SK-N-DZ (cell line): ENCODE measurements around the gene H3-3A.
A peak's percentile ranks its signal among the peaks of the same experiment; 100 is the strongest.

Source experiments
- DNase-seq: peaks from one replicate; pipeline ENCODE4 v3.0.0-alpha.2; 2015; ENCODE audit warnings: low spot score

Gene H3-3A

DNA sequence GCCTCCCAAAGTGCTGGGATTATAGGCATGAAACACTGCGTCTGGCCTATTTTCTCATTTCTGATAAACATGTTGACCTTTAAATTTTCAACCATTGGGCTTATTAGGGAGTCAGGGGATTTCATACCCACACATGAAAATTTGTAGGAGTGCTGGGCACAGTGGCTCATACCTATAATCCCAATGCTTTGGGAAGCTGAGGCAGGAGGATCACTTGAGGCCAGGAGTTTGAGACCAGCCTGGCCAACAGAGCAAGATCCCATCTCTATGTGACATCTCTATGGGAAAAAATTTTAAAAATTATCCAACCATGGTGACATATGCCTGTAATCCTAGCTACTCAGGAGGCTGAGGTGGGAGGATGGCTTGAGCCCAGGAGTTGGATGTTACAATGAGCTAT is 10.5 kb upstream of the H3-3A start:
- DNase-seq, result no peak

DNA sequence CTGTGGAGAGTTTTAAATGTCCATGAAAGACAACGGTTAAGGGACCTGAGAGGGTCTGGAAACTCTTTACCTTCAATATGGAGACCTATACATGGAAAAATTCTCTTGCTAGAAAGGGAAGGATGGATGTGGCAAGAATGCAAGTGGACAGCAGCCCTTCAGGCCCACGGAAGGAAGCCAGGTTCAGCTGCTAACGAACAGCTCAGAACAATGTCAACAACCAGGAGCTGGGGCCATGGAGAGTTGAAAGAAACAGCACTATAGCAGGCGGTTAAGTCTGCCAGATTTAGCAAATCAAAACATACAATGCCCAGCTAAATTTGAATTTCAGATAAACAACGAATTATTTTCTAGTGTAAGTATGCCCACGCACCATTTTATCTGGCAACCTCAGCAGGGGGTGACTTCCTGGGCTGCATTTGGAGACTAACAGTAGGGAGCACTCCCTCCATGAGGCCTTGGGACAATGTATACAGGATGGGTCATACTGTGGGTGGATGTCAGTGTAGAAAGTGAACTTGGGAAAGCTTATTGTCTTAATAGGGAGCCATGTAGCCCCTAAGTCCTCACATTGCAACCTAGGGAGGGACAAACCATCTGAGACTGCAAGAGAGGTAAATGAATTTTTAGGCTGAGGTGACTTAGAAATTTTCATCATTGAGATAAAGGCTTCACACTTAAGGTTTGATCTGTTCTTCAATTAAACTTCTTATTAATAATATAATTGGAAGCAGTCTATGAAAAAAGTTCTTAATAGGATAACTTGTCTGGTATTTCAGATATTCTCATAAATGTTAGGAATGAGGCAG is 7.8 kb upstream of the H3-3A start:
- DNase-seq, result no peak

DNA sequence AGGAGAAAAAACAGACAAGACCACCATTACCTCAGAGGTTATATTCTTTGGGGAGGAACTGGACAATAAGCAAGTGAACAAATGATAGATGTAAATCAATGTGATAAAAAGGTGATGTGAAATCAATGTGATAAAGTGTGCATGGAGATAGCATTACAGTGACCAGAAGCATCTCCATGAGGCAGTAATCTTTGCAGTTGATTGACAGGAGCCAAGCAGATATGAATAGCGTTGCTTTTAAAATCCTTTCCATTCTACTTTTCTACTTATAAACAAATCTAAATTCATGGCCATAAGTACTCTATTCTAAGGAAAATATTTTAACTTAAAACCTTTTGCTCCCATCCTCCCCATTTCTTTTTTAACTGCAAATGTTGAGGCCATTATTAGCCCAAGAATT is 2.8 kb upstream of the H3-3A start:
- no peak for DNase-seq

DNA sequence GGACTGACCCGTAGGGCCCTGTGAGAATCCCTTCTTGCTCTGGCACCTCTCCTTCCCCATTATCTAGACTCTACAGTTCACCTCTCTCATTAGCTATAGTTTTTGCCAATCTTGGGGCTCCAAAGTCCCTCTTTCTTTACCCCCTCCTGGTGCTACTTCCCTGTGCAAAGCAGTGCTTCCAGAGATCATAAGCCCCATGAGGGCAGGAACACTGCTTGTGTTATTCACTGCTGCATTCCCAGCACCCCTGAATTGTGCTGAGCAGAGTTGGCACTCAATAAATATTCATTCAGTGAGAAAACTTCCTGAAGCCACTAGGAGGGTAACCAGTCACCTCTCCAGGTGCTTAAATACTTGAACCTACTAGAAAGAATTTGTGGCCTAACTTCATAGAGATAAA is 2.1 kb upstream of the H3-3A start:
- no peak for DNase-seq

DNA sequence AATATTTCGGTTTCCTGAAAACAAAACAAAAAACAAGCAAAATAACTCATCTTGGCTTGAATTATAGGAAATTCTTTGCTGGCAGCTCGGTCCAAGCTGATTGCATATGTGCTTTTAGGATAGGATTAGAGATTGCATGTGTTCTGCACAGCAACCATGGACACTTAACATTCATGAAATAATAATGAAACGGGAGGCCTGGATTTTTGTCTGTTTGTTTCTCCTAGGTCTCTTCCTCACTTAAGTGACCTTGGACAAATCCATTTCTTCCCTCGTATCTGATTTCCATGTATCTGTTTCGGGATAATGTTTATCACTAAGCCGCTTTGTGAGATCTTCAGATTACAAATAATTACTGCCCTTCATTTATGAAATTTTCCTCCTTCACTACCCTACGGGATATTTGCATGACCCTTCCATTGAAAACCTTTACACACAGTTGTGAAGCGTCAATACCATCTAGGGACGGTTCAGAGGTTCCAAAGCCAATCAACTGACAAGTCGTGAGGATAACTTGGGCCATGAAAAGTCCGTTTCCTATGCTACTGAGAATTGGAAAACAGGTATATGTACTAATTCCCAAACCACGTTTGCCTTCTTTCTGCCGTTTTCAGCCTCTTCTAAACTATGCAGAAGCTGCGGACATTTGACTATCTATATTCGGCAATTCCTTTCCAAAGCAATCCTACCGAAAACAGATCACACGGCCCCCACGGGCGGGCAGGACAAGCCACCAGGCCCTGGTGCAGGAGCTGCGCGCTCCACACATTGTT is 1.3 kb upstream of the H3-3A start:
- peak; percentile 57 for DNase-seq

DNA sequence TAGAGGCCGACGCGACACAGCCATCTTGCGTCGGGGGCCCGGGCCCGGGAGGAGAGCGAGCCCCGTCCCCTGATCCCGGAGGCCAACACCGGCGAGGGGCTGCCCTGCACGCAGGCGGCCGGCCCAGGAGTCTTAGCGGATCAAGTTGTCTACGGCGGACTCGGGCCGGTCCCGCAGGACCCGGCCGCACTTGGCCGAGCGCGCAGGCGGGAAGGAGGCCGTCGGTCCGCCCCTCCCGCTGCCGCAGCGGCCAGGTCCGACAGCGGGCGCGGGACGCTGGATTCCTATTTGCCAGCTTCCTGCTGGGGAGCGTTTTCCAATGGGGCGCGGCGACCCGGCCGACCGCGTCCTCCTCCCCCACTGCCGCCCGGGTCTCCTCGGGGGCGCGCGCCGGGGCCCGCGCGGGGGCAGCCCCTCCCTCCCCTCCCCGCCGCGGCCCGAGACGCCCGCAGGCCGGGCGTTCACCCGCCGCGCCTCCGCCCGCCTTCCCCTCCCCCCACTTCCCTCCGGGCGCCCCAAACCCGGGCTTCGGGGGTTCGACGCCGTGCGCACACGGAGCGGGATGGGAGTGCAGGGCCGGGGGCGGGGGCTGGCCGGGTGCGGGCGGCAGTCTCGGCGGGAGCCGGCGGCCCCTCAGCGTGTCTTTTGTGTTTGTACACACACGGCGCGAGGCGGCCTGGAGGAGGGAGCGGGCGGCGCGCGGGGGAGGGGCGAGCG is 517 bp upstream of the H3-3A start:
- DNase-seq, result peak; percentile 85

DNA sequence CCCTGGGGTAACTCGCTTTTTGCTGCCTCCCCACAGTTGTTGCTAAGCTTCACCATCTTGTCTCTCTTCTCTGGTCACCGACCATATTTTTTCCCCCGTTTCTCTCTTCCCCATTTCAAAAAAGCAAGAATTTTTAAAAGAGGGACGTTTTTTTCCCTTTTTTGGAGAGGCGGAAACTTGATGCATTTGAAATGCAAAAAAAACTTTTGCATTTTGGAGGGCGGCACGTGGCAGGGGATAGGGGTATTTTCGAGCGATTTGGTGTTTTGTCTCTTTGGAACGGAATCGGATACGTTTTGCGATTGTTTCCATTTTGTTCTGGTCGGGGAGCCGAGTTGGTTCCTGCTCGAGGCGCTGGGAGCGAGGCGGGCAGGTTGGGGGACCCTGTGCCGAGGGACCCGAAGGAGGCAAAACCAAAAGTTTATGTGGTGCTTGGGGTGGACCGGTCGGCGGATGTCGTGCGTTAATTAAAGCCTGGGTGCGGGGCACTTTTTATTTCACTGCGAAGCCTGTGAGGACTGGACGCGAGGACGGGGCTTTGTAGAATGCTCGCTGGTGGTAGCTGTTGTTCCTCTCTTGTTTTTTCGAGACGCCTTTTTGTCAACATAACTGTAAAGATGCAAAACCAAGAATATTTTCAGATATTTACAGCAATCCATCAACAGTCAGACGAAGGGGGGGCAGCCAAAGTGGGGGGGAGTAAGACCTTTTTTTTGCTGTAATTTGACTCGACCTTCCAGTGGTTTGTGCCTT is 884 bp downstream of the H3-3A start:
- peak; percentile 47 for DNase-seq

DNA sequence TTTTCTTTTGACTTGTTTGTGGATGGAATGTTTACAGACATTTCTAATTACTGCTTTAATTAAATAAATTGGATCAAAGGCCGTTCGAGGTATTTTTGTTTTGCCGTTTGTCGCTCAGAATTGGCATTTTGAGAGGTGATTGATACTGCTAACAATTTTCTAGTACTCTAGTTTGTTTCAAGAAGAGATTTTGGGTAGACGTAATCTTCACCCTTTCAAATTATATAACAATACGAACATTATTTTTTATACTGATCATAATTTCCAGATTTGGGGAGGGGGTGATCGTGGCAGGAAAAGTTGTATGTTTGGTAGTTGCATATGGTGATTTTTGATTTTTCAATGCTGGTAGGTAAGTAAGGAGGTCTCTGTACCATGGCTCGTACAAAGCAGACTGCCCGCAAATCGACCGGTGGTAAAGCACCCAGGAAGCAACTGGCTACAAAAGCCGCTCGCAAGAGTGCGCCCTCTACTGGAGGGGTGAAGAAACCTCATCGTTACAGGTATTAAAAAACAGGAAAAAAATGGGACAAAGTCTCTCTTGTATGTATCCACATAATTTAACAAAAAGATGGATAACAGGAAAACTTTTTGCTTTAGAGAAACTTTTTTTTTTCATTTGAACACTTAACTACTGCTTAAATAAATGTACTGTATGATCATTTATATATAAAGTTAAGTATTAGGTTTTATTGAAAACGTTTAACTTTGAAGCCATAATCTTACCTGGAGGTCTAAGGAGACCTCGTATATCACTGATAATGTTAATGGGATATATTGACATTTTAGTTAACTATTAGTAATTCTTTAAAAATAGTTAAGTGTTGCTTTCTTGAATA is 1.7 kb downstream of the H3-3A start:
- DNase-seq, result peak; percentile 38

DNA sequence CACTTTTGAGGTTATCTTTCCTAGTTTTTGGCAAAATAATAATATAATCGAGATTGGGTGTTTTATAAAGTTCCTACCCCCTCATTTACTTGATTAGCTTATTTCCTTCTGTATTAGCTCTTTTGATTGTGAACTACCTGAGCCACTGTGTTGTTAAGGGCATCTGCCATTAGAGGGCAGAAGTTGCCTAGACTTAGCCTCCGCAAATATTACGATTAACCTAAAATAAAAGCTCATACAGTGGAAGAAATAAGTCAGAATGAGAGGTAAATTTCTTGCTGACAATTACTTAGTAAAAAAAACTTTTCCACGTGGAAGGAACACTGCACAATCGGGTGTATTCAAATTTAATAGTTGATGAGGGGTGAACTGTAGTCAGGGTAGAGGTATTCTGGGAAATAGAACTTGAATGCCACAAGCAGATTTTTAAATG is 2.3 kb downstream of the H3-3A start:
- peak; percentile 58 for DNase-seq

DNA sequence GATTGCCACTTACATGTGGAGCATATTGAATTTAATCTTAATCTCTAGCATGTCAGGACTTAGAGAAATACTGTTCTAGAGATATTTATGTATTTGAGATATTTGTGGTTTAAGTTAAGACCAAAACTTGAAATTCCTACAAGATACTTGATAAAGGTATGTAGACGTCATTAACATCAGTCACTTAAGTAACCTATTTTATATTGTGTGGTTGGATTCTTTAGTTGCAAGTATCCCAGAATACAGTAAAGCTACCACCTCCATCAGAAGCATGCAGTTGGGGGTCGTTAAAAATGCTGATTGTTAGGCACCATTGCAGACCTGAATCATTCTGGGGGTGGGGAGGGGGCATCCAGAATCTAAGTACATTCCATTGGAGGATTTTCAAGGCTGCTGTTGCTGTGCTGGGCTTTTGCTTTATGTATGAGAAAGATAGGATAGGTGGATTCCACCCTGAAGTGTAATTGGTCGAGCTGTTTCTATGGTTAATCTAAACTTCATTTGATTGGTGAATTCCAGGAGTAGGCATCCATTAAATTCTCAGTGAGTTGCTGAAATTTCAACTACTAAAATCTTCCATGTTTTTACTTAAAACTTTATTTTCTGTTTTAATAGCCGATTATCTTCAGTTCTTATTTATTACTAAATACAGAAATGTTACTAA is 4.0 kb downstream of the H3-3A start:
- DNase-seq, result no peak

DNA sequence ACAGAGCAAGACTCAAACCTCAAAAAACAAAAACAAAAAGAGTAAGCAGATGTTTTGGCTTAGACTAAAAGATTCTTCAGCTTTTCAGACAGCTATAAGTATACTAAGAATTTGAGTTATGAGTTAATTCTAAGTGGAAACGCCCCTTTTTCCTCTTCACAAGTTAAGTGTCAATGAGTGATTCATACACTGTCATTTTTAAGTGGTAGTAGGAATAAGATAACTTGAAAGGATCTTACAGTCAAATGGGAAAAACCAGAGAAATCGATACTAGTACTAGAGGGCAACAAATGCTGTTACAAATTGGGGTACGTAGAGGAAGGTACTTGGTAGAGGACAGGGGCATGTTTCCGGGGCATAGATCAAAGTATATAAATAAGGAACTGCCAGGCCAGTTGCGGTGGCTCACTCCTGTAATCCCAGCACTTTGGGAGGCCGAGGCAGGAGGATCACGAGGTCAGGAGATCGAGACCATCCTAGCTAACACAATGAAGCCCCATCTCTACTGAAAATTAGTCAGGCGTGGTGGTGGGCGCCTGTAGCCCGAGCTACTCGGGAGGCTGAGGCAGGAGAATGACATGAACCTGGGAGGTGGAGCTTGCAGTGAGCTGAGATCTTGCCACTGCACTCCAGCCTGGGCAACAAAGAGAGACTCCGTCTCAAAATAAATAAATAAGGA is 7.4 kb downstream of the H3-3A start:
- DNase-seq, result no peak

DNA sequence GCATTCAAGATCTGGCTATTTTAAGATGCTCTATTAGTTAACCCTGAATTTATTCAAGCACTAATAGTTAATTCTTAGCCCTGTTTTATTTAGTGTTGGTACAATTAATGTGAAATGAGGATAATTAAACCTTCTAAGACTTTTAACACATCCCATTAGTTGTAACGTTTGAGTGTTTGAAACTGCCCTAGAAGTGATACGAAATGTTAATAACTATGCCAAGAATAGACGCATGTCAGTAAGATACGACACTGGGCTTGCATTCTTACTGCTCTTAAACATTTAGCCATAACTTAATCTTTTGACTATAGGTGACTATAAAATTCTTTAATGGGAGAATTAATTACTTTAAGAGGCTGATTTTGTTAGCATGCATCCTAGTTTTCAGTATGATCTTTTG is 9.8 kb downstream of the H3-3A start:
- DNase-seq, result no peak

DNA sequence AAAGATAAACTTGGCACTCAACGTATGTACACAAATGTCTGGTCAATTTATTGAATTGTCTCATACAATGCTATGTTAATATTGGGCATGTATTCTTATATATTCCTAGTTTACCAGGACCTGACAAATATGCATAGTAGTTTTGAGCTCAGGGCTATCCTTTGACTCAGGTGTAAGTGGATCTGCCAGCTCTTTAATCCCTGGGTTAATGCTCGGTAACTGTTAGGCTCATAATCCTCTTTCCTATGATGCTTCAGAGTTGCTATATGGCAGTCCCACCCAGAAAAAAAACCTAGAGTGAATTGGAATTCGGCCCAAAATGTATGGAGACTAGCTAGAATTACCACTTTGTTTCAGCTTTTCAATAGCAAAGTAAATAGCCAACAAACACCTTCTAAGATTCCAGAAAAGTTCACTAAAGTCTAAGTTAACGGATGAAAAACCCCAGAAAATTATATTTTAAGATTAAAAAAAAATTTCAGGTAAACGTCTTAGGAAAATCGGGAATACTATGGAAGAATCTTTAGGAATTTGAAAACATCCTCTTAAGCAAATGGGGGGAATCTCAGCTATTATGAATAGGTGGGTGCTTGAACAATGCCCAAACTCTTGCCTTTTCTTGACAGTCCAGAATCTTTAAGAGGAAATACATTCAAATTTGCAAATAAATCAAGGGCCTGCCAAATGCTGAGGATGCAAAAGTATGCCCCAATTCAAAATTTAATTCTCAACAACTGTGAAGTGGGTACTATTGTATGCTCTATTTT is 10.9 kb downstream of the H3-3A start:
- no peak for DNase-seq

DNA sequence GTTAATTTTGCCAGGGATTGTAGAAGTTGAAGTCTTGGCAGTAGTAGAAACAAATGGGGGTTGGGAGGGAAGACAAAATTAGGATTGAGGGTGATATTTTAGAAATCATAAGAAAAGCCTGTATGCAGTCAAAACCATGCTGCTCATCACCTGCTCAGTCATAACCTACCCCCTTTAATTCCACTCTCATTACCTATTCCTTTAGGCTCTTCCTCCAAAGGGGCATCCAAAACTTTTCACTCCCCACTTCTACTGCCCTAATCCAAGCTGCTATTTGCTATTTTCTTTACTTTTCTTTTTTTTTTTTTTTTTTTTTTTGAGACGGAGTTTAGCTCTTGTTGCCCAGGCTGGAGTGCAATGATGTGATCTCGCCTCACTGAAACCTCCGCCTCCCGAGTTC is 11.5 kb downstream of the H3-3A start:
- DNase-seq, result no peak

DNA sequence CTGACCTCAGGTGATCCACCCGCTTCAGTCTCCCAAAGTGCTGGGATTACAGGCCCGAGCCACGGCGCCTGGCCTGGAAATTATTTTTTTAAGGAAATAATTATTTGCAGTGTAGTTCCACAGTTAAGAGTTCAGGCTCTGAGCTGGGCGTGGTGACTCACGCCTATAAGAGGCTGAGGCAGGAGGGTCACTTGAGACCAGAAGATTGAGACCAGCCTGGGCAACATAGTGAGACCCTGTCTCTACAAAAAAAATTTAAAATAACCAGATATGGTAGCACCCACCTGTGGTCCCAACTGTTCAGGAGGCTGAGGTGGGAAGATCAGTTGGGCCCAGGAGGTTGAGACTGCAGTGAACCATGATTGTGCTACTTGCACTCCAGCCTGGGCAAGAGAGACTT is 13.9 kb downstream of the H3-3A start:
- DNase-seq, result no peak

DNA sequence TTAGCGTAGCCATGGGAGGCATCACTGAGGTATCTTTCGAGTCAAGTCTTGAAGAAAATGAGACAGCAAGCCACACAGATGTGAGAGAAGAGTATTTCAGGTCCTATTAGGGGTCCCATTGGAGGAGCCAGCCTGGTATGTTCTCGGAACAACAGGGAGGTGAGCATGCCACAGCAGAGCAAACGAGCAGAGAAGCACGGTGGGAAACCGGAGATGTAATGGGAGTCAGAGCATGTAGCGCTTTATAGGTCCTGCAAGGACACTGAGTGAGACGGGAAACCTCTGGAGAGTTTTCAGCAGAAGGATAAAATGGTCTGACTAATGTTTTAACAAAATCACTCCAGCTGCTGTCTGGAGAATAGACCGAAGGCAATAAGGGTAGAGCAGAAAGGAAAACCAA is 15.9 kb downstream of the H3-3A start:
- no peak for DNase-seq

DNA sequence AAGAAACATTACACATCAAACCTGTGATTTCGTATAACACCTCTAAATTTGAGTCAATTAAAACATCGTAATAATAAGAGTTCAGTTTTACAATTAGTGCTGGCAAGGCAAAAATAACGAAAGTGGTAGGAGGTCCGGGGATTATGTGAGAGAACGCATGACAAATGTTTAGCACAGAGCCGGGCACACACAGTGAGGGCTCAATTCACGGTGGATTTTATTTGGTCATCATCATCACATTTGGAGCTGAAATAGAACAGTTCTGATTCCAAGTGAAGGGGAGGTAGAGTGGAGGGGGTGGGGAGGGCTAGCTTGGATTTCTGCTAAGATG is 20.0 kb downstream of the H3-3A start:
- DNase-seq, result no peak

DNA sequence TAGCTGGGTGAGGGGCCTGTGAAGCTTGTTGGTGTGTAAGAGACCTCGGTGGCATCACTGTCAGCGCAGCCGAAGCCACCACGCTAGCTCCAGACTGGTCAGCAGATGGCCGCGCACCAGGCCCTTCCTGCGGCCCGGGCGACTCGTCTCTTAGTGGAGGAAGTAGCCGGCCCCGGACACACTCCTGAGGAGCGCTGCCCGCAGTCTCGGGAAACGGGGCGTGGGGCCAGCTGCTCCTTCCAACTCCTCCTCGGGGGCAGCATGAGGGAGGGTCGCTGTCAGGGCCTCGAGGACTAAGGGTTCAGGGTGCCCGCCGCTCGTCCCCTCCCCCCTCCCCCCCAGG is 20.4 kb downstream of the H3-3A start:
- peak; percentile 46 for DNase-seq
